Renal cortical epithelial cell (primary cell): ENCODE measurements around the gene PLA2R1. TPM values are rescaled to one million over a fixed set of nuclear protein-coding genes. Genes with fewer than 3 reads are reported as not detected.

Experiments used
- DNase-seq: peaks from one replicate; pipeline ENCODE4 v3.0.0-alpha.2; 2011; ENCODE audit warnings: low read depth
- total RNA-seq: library from RNA; depleted of rRNA; stranded (reverse); fragments of >200 nt; gene quantifications from 2 replicates; pipeline ENCODE4 v1.2.3, GENCODE V29; 2014

Gene PLA2R1
- total RNA-seq, 1 donor from 2014 or later: 17.8 TPM

- no peak for DNase-seq
Observed at GRCh38 chr2:159895258-159896065, 167.0 kb downstream of the PLA2R1 start.

- DNase-seq: no peak
Observed at GRCh38 chr2:159894145-159894838, 168.1 kb downstream of the PLA2R1 start.

DNA sequence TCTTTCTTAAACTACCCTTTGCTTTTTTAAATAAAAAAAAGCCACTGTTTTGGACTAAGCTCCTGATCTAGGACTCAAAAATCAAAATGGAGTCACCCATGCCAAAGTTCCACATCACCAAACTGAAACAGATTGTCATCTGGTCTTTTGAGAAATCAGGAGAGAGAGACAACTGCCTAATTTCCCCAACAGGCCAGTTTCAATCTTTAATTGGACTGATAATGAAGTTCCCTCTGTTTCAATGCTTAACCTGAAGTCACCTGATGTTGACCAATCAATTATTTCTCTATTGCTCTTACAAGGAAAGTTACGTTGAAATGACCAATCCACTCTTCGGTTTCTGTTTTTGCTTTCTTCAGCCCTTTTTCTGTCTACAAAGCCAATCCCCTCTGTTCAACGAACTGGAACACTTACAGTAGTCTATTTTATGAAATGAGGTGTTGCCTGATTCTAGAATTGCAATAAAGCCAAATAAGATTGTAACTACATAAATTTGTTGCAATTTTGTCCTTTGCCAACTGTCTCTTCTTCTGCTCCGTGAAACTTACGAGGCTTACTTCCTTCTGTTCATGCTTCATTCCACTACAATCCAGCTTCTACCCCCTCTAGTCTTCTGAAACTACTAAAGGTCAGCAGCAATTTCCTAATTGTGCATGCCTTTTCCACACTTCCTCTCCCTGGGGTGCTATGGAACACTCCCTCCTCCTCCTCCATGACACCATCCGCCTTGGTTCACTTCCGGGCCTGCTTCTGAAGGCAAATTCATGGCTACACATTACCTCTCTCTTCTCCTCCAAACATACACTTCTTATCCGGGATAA, 169.2 kb downstream of the PLA2R1 start:
- no peak for DNase-seq

- peak; percentile 92 for DNase-seq
Observed at GRCh38 chr2:159891917-159892730, 170.3 kb downstream of the PLA2R1 start.

DNA sequence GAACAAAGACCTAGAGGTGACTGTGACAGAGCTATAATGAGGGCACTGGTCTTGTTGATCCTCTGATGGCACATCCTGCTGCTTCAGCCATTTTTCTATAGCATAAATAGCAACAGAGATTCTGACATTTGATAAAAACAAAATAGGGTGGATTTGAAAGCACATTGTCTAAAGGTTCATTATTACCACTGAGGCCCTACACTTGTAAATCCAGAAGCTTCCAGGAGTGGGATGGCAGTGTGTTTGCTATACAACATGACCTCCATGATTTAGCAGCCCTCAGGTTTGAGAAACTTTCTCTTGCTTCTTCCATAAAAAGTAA, 171.2 kb downstream of the PLA2R1 start:
- no peak for DNase-seq

- no peak for DNase-seq
Observed at GRCh38 chr2:159890551-159891266, 171.7 kb downstream of the PLA2R1 start.

DNA sequence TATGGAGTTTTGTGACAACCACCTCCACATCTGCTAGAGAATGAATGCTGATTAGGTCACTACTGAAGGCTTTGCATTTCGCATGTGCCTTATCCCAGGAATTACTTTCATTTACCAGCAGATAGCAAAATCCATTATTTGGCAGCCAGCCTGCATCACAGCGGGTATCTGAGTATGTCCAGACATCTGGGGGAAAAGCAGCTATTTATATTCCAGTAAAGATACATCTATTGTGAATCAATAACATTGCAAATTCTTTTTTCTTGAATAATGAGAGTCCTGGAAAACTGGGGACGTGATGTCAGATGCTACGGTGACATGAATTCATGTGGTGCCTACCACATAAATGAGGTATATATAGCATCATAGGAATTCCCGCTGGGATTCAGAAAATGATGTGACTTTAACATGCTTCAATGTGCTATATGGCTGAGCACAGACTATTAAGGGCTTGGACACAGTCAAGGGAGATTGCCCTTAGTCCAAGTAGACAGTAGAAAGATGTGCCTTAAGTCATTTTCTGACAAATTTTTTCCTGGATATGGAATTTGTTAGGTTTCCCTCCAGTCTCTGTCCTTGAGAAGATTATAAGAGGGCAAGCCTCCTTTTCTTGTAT, 180.2 kb downstream of the PLA2R1 start:
- DNase-seq: no peak

Other genes with a start within 250 kb of the PLA2R1 start
- 3.8 and 8.3 TPM in 2 replicates for gene LY75, start 157.9 kb downstream of the PLA2R1 start, total RNA-seq
- 259 and 383 TPM in 2 replicates for gene ITGB6, start 137.7 kb upstream of the PLA2R1 start, total RNA-seq